ENCODE results near the gene MAPRE2. TPM values are rescaled to one million over a fixed set of nuclear protein-coding genes. Genes with fewer than 3 reads are reported as not detected.
"Not testable (repeated sequence)": the region's sequence is repeated elsewhere in the genome, so short reads cannot be mapped to it uniquely, and the experiment has no call there.

Gene MAPRE2
- total and polyA plus RNA-seq, 9 donors, result 16.2 to 59.9 (median 27.8) TPM

DNA sequence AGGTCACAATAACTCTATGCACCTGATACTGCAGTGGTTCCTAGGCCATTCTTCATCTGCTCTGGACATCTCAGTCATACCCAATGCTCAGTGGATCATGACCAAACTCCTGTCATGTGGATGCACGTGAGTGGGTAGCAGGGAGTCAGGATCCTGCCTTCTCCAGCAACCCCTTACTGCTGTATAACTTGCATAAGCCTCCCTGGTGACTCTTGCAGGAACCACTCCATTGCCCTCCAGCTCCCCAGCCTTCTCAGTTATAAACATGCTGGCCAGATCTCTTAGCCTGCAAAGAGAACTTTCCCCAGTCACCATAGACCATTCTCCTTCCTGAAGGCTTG is 101.0 kb downstream of the MAPRE2 start:
- WGBS, 3 donors, result 86 to 89% (median 88%) methylated on average over 1 of the region's 1 CpG
- no peaks in the 10 kb centered on the region for H3K36me3 ChIP-seq

DNA sequence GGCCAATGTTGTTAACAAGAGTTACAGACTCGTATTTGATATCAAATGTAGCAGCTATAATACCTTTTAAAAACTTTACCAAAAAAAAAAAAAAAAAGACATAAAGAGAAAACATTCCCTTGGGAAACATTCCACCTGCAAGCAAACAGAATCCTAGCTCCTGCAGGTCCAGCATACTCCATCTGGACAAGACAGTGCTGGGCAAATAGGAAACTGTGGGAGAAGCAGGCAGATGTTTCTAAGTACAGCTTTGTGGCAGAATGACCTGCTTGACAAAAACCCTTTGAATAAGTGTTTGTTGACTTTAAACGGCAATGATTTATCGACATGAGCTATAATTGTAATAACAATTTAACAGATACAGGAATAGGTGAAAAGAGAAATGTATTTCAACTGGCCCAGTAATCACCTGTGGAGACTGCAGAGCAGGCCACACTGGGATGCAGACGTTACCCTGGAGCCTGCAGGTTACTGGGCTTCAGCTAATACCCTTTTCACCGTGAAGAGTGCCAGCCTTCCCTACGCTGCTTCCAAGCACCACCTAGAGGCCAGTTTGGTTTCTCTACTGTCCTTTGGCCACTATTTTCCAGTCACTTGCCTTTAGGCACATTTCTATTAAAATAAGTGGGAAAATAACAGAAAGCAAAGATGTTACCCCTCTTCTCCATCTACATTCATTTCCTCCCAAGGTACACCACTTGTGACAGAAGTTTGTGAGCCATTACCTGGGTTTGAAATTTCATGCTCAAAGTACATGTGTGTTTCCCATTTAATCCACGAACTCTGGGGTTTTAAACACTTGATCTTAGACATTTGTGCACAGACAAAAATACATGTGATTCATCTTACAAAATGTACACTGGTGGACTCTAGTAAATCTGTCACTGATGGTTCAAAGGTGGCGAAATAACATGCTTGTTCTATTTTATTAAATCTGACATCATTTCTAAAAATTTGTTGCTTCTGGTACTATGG is 102.7 kb downstream of the MAPRE2 start:
- Histone ChIP-seq H3K36me3 (no peaks in the 10 kb centered on the region), H3K4me1 (ENCODE audit: insufficient read depth) (peaks cover 2% of the 10 kb centered on the region), H3K9me3 (no peaks in the 10 kb centered on the region), H3K27ac (no peak overlapping the region), H3K27me3 (no peaks in the 10 kb centered on the region), H3K4me3 (no peak overlapping the region)
- 29 to 41% (median 33%) methylated on average over 8 of the region's 8 CpGs for WGBS, 3 donors
- intact Hi-C loops (cut with DNase I), result loop anchor here in 3 of 4 donors (5.0 to 10.0 kb wide), 2 partner anchors 137 to 139 kb away; no protein-coding TSS in a partner anchor
- peak; percentile 42 to 64 (median 57) for DNase-seq
- TF ChIP-seq, protein P1, sequence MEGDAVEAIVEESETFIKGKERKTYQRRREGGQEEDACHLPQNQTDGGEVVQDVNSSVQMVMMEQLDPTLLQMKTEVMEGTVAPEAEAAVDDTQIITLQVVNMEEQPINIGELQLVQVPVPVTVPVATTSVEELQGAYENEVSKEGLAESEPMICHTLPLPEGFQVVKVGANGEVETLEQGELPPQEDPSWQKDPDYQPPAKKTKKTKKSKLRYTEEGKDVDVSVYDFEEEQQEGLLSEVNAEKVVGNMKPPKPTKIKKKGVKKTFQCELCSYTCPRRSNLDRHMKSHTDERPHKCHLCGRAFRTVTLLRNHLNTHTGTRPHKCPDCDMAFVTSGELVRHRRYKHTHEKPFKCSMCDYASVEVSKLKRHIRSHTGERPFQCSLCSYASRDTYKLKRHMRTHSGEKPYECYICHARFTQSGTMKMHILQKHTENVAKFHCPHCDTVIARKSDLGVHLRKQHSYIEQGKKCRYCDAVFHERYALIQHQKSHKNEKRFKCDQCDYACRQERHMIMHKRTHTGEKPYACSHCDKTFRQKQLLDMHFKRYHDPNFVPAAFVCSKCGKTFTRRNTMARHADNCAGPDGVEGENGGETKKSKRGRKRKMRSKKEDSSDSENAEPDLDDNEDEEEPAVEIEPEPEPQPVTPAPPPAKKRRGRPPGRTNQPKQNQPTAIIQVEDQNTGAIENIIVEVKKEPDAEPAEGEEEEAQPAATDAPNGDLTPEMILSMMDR (IDR thresholded peaks at IDR 0.05), result peak; percentile 45 to 72 (median 67)
- TF ChIP-seq POLR2A (IDR thresholded peaks at IDR 0.05), result no peak

More for the DNA sequence above, 101.0 kb downstream of the MAPRE2 start:
- DNase-seq, result no peak
- Histone ChIP-seq H3K27me3 (no peaks in the 10 kb centered on the region), H3K9me3 (no peaks in the 10 kb centered on the region), H3K4me3 (no peak overlapping the region), H3K27ac (no peak overlapping the region), H3K4me1 (ENCODE audit: insufficient read depth) (peaks cover 2% of the 10 kb centered on the region)
- TF ChIP-seq EP300 (IDR thresholded peaks at IDR 0.05) (no peak), POLR2A (IDR thresholded peaks at IDR 0.05) (no peak)
- TF ChIP-seq, protein P1 (IDR thresholded peaks at IDR 0.05), result no peak
- intact Hi-C loops (cut with DNase I), result loop anchor here in 3 of 4 donors (5.0 to 10.0 kb wide), 2 partner anchors 135 to 137 kb away; no protein-coding TSS in a partner anchor

DNA sequence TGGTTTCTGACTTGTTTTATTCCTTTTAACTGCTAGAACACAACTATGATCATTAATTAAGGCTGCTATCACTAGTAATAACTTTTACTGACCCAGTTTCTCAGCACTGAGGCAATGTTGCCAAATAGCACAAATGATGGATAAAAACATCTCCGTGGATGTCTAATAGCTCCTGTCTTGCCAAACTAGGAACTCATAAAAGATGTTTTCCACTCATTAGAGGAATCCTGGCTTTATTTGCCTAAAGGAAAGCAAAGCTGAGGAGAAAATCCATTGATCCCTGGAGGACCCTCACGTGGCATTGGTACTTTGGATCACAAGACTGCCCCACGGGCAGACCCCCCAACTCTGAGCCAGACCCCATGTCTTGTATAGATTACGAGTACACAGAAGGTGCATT is 103.5 kb downstream of the MAPRE2 start:
- no peak overlapping the region for H3K4me3 ChIP-seq

DNA sequence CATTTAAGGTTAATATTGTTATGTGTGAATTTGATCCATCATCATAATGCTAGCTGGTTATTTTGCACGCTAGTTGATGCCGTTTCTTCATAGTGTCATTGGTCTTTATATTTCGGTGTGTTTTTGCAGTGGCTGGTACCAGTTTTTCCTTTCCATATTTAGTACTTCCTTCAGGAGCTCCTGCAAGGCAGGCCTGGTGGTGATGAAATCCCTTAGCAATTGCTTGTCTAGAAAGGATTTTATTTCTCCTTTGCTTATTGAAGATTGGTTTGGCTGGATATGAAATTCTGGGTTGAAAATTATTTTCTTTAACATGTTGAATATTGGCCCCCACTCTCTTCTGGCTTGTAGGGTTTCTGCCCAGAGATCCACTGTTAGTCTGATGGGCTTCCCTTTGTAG is 109.0 kb downstream of the MAPRE2 start:
- intact Hi-C loops (cut with DNase I); H3K27ac ChIP-seq: not testable (repeated sequence)

More for the DNA sequence above, 103.5 kb downstream of the MAPRE2 start:
- H3K27ac ChIP-seq, result no peak overlapping the region
- intact Hi-C loops (cut with DNase I), result loop anchor here in 3 of 4 donors (5.0 to 10.0 kb wide), 2 partner anchors 137 to 140 kb away; no protein-coding TSS in a partner anchor
- no peak for DNase-seq
- TF ChIP-seq EP300 (IDR thresholded peaks at IDR 0.05), result no peak
- TF ChIP-seq POLR2A (IDR thresholded peaks at IDR 0.05), result no peak
- TF ChIP-seq, protein P1 (IDR thresholded peaks at IDR 0.05), result no peak
- WGBS, 3 donors, result 38 to 58% (median 52%) methylated on average over 4 of the region's 4 CpGs
- H3K27me3 ChIP-seq, result no peaks in the 10 kb centered on the region
- H3K9me3 ChIP-seq, result no peaks in the 10 kb centered on the region
- no peaks in the 10 kb centered on the region for H3K36me3 ChIP-seq
- H3K4me1 ChIP-seq (ENCODE audit: insufficient read depth), result peaks cover 2% of the 10 kb centered on the region

More for the DNA sequence above, 109.0 kb downstream of the MAPRE2 start:
- H3K9me3 ChIP-seq; DNase-seq; H3K4me1 ChIP-seq (ENCODE audit: insufficient read depth); H3K36me3 ChIP-seq; H3K4me3 ChIP-seq; H3K27me3 ChIP-seq: not testable (repeated sequence)
- WGBS, 3 donors, result 93 to 98% (median 96%) methylated on average over 3 of the region's 3 CpGs
